H1 (cell line): Measurements from ENCODE around the gene AGRN. TPM values are rescaled to one million over a fixed set of nuclear protein-coding genes. Genes with fewer than 3 reads are reported as not detected.

ENCODE experiments used
- CTCF ChIA-PET: fragments of 300-600 bp; sonication (Branson Sonifier 250); formaldehyde crosslinking; loops from one replicate; lab custom pipeline; 2021; ENCODE audit not compliant: partially characterized antibody; lab: Charles Lee
- POLR2A ChIA-PET: fragments of 300-600 bp; sonication (Branson Sonifier 250); formaldehyde crosslinking; loops from one replicate; lab custom pipeline; 2021; ENCODE audit warnings: inconsistent platforms; ENCODE audit not compliant: partially characterized antibody; lab: Charles Lee
- DNase-seq, 2 experiments: peaks; one replicate each; pipeline versions ENCODE4 v3.0.0 to v3.0.0-alpha.2; 2010 to 2022; ENCODE audit warnings: low spot score in 2 of 2, low read depth in 1 of 2, mixed read lengths in 1 of 2
- FAIRE-seq: peaks from 2 replicates; lab custom pipeline; 2011; peaks lifted over from hg19 to GRCh38; lab: Jason Lieb, UNC
- H2AFZ ChIP-seq: 2 replicates; pipeline ENCODE4 v1.8.1; 2012; ENCODE audit warnings: low read length, inconsistent platforms
- H2AK5ac ChIP-seq: 2 replicates; pipeline ENCODE4 v1.6.1; 2013; ENCODE audit warnings: low read depth, low read length
- H2BK120ac ChIP-seq: replicated peaks from 2 replicates; pipeline ENCODE3; 2013; ENCODE audit warnings: low read depth, low read length, inconsistent platforms
- H2BK12ac ChIP-seq: 2 replicates; pipeline ENCODE4 v1.6.1; 2013; ENCODE audit warnings: low read depth, low read length
- H2BK15ac ChIP-seq: 2 replicates; pipeline ENCODE4 v1.6.1; 2013; ENCODE audit warnings: low read length
- H2BK20ac ChIP-seq: 2 replicates; pipeline ENCODE4 v1.6.1; 2013; ENCODE audit warnings: low read length
- H2BK5ac ChIP-seq: 2 replicates; pipeline ENCODE4 v1.6.1; 2013; ENCODE audit warnings: low read depth, low read length
- H3K14ac ChIP-seq: 2 replicates; pipeline ENCODE4 v1.6.1; 2013; ENCODE audit warnings: inconsistent platforms; ENCODE audit not compliant: insufficient read length
- H3K18ac ChIP-seq: 2 replicates; pipeline ENCODE4 v1.6.1; 2013; ENCODE audit warnings: low read length; ENCODE audit errors: extremely low read depth
- H3K23ac ChIP-seq: 2 replicates; pipeline ENCODE4 v1.6.1; 2013; ENCODE audit warnings: inconsistent platforms; ENCODE audit not compliant: insufficient read length
- H3K23me2 ChIP-seq: 2 replicates; pipeline ENCODE4 v1.6.1; 2013; ENCODE audit warnings: low read depth, low read length
- H3K27ac ChIP-seq: 2 replicates; pipeline ENCODE4 v1.6.1; 2011; ENCODE audit warnings: low read depth, low read length, inconsistent platforms
- H3K27me3 ChIP-seq, 4 experiments: replicated peaks in 1 of 4; 1 replicate in 1 of 4; 2 replicates in 3 of 4; pipeline versions ENCODE4 v1.6.1 to v1.8.1; 2011 to 2013; ENCODE audit warnings: low read length in 3 of 4, mild to moderate bottlenecking in 3 of 4, inconsistent platforms in 2 of 4, mixed read lengths in 2 of 4, moderate library complexity in 1 of 4; ENCODE audit not compliant: control insufficient read depth in 3 of 4, insufficient read depth in 3 of 4; ENCODE audit errors: extremely low read depth in 1 of 4
- H3K36me3 ChIP-seq, 4 experiments: 2 replicates each; pipeline versions ENCODE4 v1.6.1 to v1.8.1; 2011 to 2013; ENCODE audit warnings: mild to moderate bottlenecking in 4 of 4, low read length in 3 of 4, moderate library complexity in 2 of 4, control low read depth in 1 of 4, inconsistent platforms in 1 of 4; ENCODE audit not compliant: insufficient read depth in 4 of 4, control insufficient read depth in 2 of 4
- H3K4ac ChIP-seq: replicated peaks from 2 replicates; pipeline ENCODE3; 2013; ENCODE audit warnings: low read length, low read depth, mixed read lengths, inconsistent platforms; ENCODE audit not compliant: insufficient read length
- H3K4me1 ChIP-seq, 4 experiments: replicated peaks in 1 of 4; 1 replicate in 1 of 4; 2 replicates in 3 of 4; pipeline versions ENCODE4 v1.6.1 to v1.8.1; 2011 to 2013; ENCODE audit warnings: low read length in 3 of 4, inconsistent platforms in 2 of 4, mixed read lengths in 1 of 4; ENCODE audit not compliant: insufficient read depth in 4 of 4, control insufficient read depth in 3 of 4
- H3K4me2 ChIP-seq, 2 experiments: 2 replicates each; pipeline versions ENCODE4 v1.6.1 to v1.8.1; 2011 to 2013; ENCODE audit warnings: low read depth in 2 of 2, low read length in 2 of 2, control low read depth in 1 of 2, inconsistent platforms in 1 of 2, mild to moderate bottlenecking in 1 of 2; ENCODE audit not compliant: insufficient read depth in 1 of 2
- H3K4me3 ChIP-seq, 4 experiments: fragments of 200-600, 300-600 bp in 1 of 4; sonication (generic), shearing (Covaris generic), sonication (Bioruptor Twin) in 1 of 4; 2 replicates each; pipeline versions ENCODE4 v1.5.1 to v1.8.1; 2011 to 2016; ENCODE audit warnings: low read length in 4 of 4, low read depth in 3 of 4, control low read depth in 2 of 4, inconsistent platforms in 2 of 4, mild to moderate bottlenecking in 2 of 4, mixed read lengths in 1 of 4, moderate library complexity in 1 of 4; ENCODE audit not compliant: insufficient read depth in 2 of 4; ENCODE audit errors: extremely low read depth in 1 of 4
- H3K56ac ChIP-seq: replicated peaks from 2 replicates; pipeline ENCODE3; 2013; ENCODE audit warnings: low read depth, mild to moderate bottlenecking, mixed read lengths, low read length, inconsistent platforms; ENCODE audit not compliant: insufficient read length
- H3K79me1 ChIP-seq: 2 replicates; pipeline ENCODE4 v1.6.1; 2013; ENCODE audit warnings: low read depth, low read length, control low read depth
- H3K79me2 ChIP-seq, 2 experiments: 2 replicates each; pipeline versions ENCODE4 v1.6.1 to v1.8.1; 2012 to 2013; ENCODE audit warnings: low read length in 2 of 2, mild to moderate bottlenecking in 2 of 2, inconsistent platforms in 1 of 2; ENCODE audit not compliant: insufficient read depth in 2 of 2, control insufficient read depth in 1 of 2
- H3K9ac ChIP-seq, 4 experiments: replicated peaks in 1 of 4; 1 replicate in 1 of 4; 2 replicates in 3 of 4; pipeline versions ENCODE4 v1.6.1 to v1.8.1; 2011 to 2013; ENCODE audit warnings: low read depth in 3 of 4, low read length in 3 of 4, control low read depth in 2 of 4, mild to moderate bottlenecking in 2 of 4, moderate library complexity in 2 of 4, inconsistent platforms in 1 of 4; ENCODE audit errors: extremely low read depth in 1 of 4
- H3K9me3 ChIP-seq, 2 experiments: 2 replicates each; pipeline versions ENCODE4 v1.6.1 to v1.8.1; 2012 to 2013; ENCODE audit warnings: mild to moderate bottlenecking in 2 of 2, moderate library complexity in 2 of 2, control low read depth in 1 of 2, inconsistent platforms in 1 of 2, low read depth in 1 of 2, low read length in 1 of 2, mixed read lengths in 1 of 2; ENCODE audit not compliant: insufficient read depth in 2 of 2
- H4K20me1 ChIP-seq, 2 experiments: replicated peaks in 1 of 2; 2 replicates each; pipeline versions ENCODE3 to v1.8.1; 2011 to 2013; ENCODE audit warnings: inconsistent platforms in 2 of 2, low read length in 2 of 2, mild to moderate bottlenecking in 1 of 2; ENCODE audit not compliant: insufficient read depth in 2 of 2, control insufficient read depth in 1 of 2
- H4K5ac ChIP-seq: 2 replicates; pipeline ENCODE4 v1.6.1; 2013; ENCODE audit warnings: low read length, low read depth, mixed read lengths, inconsistent platforms; ENCODE audit not compliant: insufficient read length
- H4K8ac ChIP-seq: 2 replicates; pipeline ENCODE4 v1.8.0; 2013; ENCODE audit warnings: mild to moderate bottlenecking, moderate library complexity, low read length, inconsistent platforms; ENCODE audit not compliant: insufficient read depth; ENCODE audit errors: extremely low read depth
- H4K91ac ChIP-seq: replicated peaks from 2 replicates; pipeline ENCODE3; 2013; ENCODE audit warnings: low read length, mixed read lengths, inconsistent platforms; ENCODE audit not compliant: insufficient read length
- ATF3 ChIP-seq: IDR thresholded peaks from 2 replicates; pipeline ENCODE4 v1.6.1; 2011; ENCODE audit warnings: low read depth, mild to moderate bottlenecking, low read length; ENCODE audit not compliant: insufficient read depth
- BACH1 ChIP-seq: IDR thresholded peaks from 2 replicates; pipeline ENCODE4 v1.6.1; 2012; ENCODE audit warnings: low read length, improper control_type of control experiment
- CBX5 ChIP-seq: fragments of 300-800, 300-1000 bp; sonication (generic); IDR thresholded peaks from 2 replicates; pipeline ENCODE4 v1.7.1; 2016; ENCODE audit warnings: antibody characterized with exemption, low read length, low read depth
- CEBPB ChIP-seq: IDR thresholded peaks from 2 replicates; pipeline ENCODE4 v1.6.1; 2012; ENCODE audit warnings: low read depth, low read length
- CHD1 ChIP-seq: IDR thresholded peaks from 2 replicates; pipeline ENCODE4 v1.6.1; 2012; ENCODE audit warnings: low read depth, low read length, improper control_type of control experiment
- MAX ChIP-seq: IDR thresholded peaks from 2 replicates; pipeline ENCODE4 v1.6.1; 2012; ENCODE audit warnings: inconsistent platforms
- POLR2A ChIP-seq, 2 experiments: IDR thresholded peaks; 1 replicate in 1 of 2; 2 replicates in 1 of 2; pipeline ENCODE4 v1.6.1; 2011; ENCODE audit warnings: low read depth in 2 of 2, low read length in 2 of 2, mild to moderate bottlenecking in 2 of 2; ENCODE audit errors: control extremely low read depth in 1 of 2
- POLR2AphosphoS5 ChIP-seq: IDR thresholded peaks from 2 replicates; pipeline ENCODE4 v1.6.1; 2011; ENCODE audit warnings: low read depth, low read length
- SAP30 ChIP-seq: fragments of 300-600 bp; sonication (generic); IDR thresholded peaks from 2 replicates; pipeline ENCODE4 v1.7.1; 2012; ENCODE audit warnings: low read length, moderate library complexity, mild to moderate bottlenecking, inconsistent platforms; ENCODE audit not compliant: insufficient read depth, insufficient replicate concordance
- SRF ChIP-seq: IDR thresholded peaks from 2 replicates; pipeline ENCODE4 v1.6.1; 2011; ENCODE audit warnings: mild to moderate bottlenecking, low read depth, low read length, moderate library complexity
- TAF1 ChIP-seq: IDR thresholded peaks from 2 replicates; pipeline ENCODE4 v1.6.1; 2011; ENCODE audit warnings: mild to moderate bottlenecking, low read depth, low read length
- TEAD4 ChIP-seq: IDR thresholded peaks from 2 replicates; pipeline ENCODE4 v1.6.1; 2012; ENCODE audit warnings: low read depth, low read length, inconsistent platforms, mixed read lengths
- WGBS, 2 experiments: shearing (Covaris generic) in 1 of 2; methylation state at CpG; one replicate each; pipeline versions ENCODE4 v1.1.6 to v1.1.7; 2013 to 2015; ENCODE audit warnings: low lambda C conversion rate in 2 of 2, mixed read lengths in 2 of 2, inconsistent platforms in 1 of 2, low coverage in 1 of 2, missing lambda C conversion rate in 1 of 2; ENCODE audit not compliant: insufficient replicate concordance in 2 of 2, insufficient coverage in 1 of 2, insufficient read length in 1 of 2; ENCODE audit errors: extremely low coverage in 1 of 2, missing lambda C conversion rate in 1 of 2; 5-methylcytosine and 5-hydroxymethylcytosine counted together
- polyA plus RNA-seq, 7 experiments: library from polyadenylated mRNA; depleted of rRNA in 3 of 7; stranded (reverse) in 5 of 7; unstranded in 2 of 7; fragments of >200 nt in 5 of 7; fragments of 200-250 nt in 2 of 7; gene quantifications; 1 replicate in 5 of 7; 2 replicates in 1 of 7; 4 replicates in 1 of 7; pipeline versions ENCODE4 v1.2.1 to v1.2.3, GENCODE V29; 2011 to 2013; ENCODE audit warnings: missing spikeins in 2 of 7, mixed read lengths in 2 of 7
- total RNA-seq: library from RNA; stranded (reverse); fragmentation: NEBNext Ultra II Directional; extraction: Animal tissue kit (Norgen Biotek cat#: 25700); gene quantifications from 2 replicates; pipeline ENCODE4 v1.2.1, GENCODE V29; 2021

AGRN gene
- total and polyA plus RNA-seq, 2 of the 8 experiments (the other 6 are each of a cell fraction or from before 2014, with no cell fraction given) = 52.3 to 155 TPM

- no peak within 1 kb of the TSS for H2AFZ ChIP-seq
- POLR2A ChIA-PET = interaction anchor here (1.0 to 2.2 kb wide), 8 partner anchors 14 to 34 kb away, joined by 4 to 6 read pairs (median 4); no protein-coding TSS in a partner anchor
- peak within 1 kb of the TSS; percentile 65 for H4K91ac ChIP-seq
- no peak within 1 kb of the TSS for H3K27ac ChIP-seq
- no peaks in the 10 kb centered on the region for H3K79me2 ChIP-seq
- H3K9ac ChIP-seq = peak within 1 kb of the TSS in 2 of 4 experiments; percentile 47 to 67; a peak in 2 of 7 replicates
- peak within 1 kb of the TSS; percentile 78 for H4K5ac ChIP-seq
- peaks cover 47 to 89% (median 73%) of the 10 kb centered on the region in 4 experiments for H3K27me3 ChIP-seq
- no peak within 1 kb of the TSS for H3K4ac ChIP-seq
- no peak within 1 kb of the TSS for H3K23ac ChIP-seq
- H2BK12ac ChIP-seq = peak within 1 kb of the TSS; percentile 92
- no peak within 1 kb of the TSS for H3K14ac ChIP-seq
- H3K18ac ChIP-seq = peak within 1 kb of the TSS; percentile 60
- H4K20me1 ChIP-seq = peaks cover 0 to 8% of the 10 kb centered on the region in 2 experiments
- DNase-seq (peak in 1 of 2 experiments; percentile 93), FAIRE-seq (no peak)
- peak within 1 kb of the TSS; percentile 43 for H2BK120ac ChIP-seq
- peak within 1 kb of the TSS; percentile 95 for H4K8ac ChIP-seq
- 1% methylated on average over 40 of the region's 95 CpGs; no CpG with 5 or more reads in 1 of the 2 experiments for WGBS, 2 experiments
- H3K23me2 ChIP-seq = peaks cover 13% of the 10 kb centered on the region; the same call in 1 of the 2 replicates
- no peaks in the 10 kb centered on the region for H3K79me1 ChIP-seq
- peaks cover 0 to 18% (median 0%) of the 10 kb centered on the region in 4 experiments; a peak in 1 of 8 replicates for H3K36me3 ChIP-seq
- H3K56ac ChIP-seq = no peak within 1 kb of the TSS
- peak within 1 kb of the TSS; percentile 56 to 71 for H3K4me2 ChIP-seq
- peak within 1 kb of the TSS; percentile 16; the same call in 1 of the 2 replicates for H2BK15ac ChIP-seq
- H3K9me3 ChIP-seq = no peaks in the 10 kb centered on the region; a peak in 1 of 4 replicates
- CTCF ChIA-PET = interaction anchor here (0.7 to 4.7 kb wide), 4 partner anchors 10 to 24 kb away, joined by 3 to 60 read pairs (median 22); partner anchors contain the start of genes ISG15 and PERM1
- peak within 1 kb of the TSS; percentile 34 to 77 (median 48) for H3K4me3 ChIP-seq
- H2AK5ac ChIP-seq = no peak within 1 kb of the TSS; the same call in 1 of the 2 replicates
- 0 out of 2 replicates have a peak within 1 kb of the TSS, but pooled peaks have one; percentile 80 for H2BK20ac ChIP-seq
- peak within 1 kb of the TSS; percentile 52 for H2BK5ac ChIP-seq
- H3K4me1 ChIP-seq = peaks cover 0 to 31% (median 15%) of the 10 kb centered on the region in 4 experiments; a peak in 6 of 7 replicates
- TF ChIP-seq POLR2A (IDR thresholded peaks at IDR 0.05; ENCODE audit: control extremely low read depth in 1 of 2, low read depth in 2 of 2, low read length in 2 of 2) = no peak
- TF ChIP-seq MAX = peak; percentile 43; the same call in 1 of the 2 replicates
- no peak for TF ChIP-seq SAP30
- TF ChIP-seq POLR2AphosphoS5 = no peak
- no peak for TF ChIP-seq TAF1
- TF ChIP-seq TEAD4 = peak; percentile 55; the same call in 1 of the 2 replicates
- no peak for TF ChIP-seq CHD1
- TF ChIP-seq CEBPB = no peak
- TF ChIP-seq SRF = no peak
- TF ChIP-seq ATF3 = no peak
- TF ChIP-seq BACH1 = no peak
- no peak for TF ChIP-seq CBX5
Measured at GRCh38 chr1:999725-1000356, 20.1 kb upstream of the AGRN start, which contains the start of gene HES4. TSS of gene HES4 (minus strand) at chr1:1000097. CDS start at chr1:999973, 124 bp downstream.
